HG03064 (cell line): ENCODE data around the gene CROCC.

Source experiments
- ATAC-seq: cut with Tn5 transposase; IDR thresholded peaks from one replicate; pipeline ENCODE4 v1.9.1; 2021; ENCODE audit warnings: low read depth; ENCODE audit not compliant: unreplicated experiment

The CROCC gene

DNA sequence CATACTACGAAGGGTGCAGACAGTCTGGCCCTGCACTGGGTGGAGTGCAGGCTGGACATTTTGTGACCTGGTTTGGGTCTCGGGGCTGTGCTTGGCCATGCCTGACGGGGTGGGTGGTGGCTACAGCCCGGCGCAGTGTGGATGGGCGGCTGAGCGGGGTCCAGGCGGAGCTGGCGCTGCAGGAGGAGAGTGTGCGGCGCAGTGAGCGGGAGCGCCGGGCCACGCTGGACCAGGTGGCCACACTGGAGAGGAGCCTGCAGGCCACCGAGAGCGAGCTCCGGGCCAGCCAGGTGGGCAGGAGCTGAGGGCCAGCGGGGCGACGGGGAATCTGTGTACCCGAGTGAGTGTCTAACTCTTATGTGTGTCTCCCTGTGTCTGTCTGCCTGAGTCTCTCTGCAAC is 44.6 kb downstream of the CROCC start:
- ATAC-seq: no peak

DNA sequence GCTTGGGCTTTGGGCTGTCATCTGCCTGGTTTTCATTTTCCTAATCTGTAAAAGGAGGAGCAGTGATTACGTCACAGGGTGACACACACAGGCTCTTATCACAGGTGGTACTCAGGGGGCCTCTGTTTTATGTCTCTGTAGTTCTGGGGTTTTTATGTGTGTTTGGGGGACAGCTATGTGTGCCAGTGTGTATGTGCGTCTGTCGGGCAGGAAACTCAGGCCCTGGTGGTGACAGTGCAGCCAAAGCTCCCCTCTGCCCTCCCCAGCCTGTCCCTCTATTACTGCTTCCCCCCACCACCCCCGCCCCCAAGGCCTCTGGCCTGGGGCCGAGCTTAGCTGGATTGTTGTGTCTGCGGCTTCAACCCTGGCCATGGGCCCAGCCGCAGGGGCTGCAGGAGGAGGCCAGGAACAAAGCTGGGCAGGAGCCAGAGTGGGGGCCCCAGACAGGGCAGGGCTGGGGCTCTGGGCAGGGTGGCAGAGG is 45.4 kb downstream of the CROCC start:
- ATAC-seq: no peak

DNA sequence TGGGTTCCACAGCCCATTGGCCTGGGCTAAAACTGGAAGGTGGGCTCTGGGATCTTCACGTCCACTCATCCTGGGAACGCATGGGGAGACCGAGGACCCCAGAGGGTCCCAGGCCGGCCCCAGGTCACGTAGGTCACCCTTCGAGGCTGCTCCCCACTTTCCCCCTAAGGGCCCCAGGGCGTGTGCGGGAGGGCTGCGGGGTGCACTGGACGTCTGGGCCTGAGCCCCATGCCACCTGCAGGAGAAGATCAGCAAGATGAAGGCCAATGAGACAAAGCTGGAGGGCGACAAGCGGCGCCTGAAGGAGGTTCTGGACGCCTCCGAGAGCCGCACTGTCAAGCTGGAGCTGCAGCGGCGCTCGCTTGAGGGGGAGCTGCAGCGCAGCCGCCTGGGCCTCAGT is 46.2 kb downstream of the CROCC start:
- no peak for ATAC-seq

DNA sequence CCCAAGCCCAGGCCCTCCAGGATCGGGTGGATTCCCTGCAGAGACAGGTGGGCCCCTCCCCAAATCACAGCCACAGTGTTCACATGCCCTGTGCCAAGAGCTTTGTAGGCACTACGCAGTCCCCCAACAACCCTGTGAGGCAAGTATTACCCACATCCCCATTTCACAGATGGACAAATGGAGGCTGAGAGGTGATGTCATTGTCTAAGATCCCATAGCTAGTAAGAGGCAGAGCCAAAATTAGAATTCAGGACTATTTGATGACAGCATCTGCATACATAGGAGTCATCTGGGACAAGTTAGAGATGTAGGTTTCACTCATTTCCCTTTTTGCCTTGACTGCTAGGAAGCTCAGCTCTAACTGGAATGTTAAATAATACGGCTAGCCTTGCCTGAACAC is 46.6 kb downstream of the CROCC start:
- ATAC-seq: no peak

DNA sequence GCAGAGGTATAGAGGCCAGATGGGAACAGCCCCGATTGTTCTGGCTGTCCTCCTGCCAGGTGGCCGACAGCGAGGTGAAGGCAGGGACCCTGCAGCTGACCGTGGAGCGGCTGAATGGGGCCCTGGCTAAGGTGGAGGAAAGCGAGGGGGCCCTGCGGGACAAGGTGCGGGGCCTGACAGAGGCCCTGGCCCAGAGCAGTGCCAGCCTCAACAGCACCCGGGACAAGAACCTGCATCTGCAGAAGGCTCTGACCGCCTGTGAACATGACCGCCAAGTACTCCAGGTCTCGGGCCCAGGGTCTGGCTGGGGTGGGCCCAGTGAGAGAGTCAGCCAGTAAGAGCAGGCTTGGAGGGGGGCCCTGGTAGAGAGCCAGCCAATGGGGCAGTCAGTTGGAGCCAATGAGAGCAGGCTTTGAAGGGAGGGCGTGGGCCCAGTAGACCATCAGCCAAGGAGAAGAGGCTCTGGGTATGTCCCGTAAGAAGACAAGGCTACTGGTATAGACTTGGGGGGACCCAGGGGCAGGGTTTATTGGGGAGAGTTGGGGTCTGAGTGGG is 47.4 kb downstream of the CROCC start:
- ATAC-seq: no peak

- ATAC-seq: no peak
Observed at GRCh38 chr1:16969651-16970050, 47.9 kb downstream of the CROCC start.

DNA sequence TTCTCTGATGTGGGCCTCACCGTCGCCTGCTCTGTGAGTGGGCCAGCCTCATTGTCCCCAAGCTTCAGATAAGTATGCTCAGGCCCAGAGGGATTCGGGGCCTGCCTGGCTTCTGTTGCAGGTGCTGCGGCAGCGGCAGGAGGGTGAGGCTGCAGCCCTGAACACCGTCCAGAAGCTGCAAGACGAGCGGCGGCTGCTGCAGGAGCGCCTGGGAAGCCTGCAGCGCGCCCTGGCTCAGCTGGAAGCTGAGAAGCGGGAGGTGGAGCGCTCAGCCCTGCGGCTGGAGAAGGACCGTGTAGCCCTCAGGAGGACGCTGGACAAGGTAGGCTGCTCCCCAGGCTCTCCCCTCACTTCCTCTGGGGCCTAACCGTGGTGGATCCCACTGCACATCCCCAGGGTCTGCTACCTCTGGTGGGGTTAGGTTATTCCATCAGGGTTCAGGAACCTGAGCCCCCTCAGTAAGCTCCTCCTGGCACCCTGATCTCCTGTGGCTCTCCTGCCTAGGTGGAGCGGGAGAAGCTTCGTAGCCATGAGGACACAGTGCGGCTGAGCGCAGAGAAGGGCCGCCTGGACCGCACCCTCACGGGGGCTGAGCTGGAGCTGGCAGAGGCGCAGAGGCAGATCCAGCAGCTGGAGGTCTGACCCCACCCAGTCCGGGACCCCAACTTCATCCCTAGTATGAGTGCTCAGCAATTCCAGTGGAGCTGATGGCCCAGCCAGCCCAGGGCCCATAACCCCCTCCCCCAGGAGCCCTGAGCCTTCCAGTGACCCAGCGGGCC is 48.6 kb downstream of the CROCC start:
- ATAC-seq: no peak

DNA sequence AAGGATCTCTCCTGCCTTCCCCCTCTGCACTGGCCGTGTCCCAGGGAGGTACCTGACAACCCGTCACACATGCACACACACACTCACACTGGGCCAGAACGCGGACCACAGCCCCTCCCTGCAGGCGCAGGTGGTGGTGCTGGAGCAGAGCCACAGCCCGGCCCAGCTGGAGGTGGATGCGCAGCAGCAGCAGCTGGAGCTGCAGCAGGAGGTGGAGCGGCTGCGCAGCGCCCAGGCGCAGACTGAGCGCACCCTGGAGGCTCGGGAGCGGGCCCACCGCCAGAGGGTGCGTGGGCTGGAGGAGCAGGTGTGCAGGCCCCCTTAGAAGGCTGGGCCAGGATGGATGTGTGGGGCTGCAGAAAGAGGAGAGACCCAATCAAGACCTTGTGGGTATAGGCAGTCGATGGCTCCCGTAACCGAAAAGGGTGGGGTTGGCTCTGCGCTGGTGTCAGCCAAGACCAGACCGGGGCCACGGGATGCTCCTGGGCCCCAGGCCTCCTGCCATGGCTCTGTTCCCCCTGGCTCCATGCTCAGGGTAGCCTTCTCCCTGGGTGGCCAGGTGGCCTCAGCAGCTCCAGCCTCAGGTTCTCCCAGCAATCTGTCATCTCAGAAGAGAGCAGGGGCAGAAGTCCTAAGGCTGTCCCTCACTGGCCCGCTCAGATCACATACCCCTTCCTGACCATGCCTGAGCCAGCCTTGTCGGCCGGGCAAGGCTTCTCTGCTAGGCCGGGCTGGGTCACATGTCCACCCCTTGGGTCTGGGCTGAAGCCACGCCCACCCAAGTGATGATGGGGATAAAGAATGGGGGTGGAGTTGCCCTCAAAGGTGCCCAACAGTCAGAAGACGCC is 49.8 kb downstream of the CROCC start:
- no peak for ATAC-seq

DNA sequence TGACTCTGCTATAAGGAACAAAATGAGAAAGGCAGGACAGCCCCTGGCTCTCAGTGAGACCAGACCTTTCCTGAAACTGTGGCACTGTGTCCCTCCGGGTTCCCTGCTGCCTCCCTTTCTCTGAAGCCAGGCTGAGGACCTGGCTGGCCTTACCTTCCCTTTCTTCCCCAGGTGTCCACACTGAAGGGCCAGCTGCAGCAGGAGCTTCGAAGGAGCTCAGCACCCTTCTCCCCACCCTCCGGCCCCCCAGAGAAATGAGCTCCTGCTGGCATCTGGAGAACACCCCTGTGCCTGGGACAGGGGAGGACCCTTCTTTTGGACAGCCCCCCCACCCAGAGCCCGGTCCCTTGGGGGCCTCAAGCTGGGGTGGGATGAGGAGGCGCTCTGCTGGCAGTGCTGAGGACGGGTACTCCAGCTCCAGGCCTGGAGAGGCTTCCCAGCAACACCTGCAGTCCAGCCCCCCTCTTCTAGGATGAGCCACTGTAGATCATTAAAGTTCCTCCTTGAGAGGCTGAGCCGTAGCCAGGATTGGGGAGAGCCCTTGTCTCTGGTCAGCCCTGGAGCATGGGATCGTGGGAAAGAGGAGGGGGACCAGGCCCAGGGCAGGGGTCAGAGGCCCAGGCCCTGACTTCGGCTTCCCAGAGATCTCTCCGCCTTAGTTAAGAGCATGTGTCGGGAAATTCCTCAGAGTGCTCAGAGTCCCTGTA is 50.6 kb downstream of the CROCC start:
- ATAC-seq: no peak

GRCh38 chr1:16973215-16973614 is 51.5 kb downstream of the CROCC start:
- ATAC-seq: no peak

- ATAC-seq: no peak
Observed at GRCh38 chr1:16975211-16975610, 53.5 kb downstream of the CROCC start.

DNA sequence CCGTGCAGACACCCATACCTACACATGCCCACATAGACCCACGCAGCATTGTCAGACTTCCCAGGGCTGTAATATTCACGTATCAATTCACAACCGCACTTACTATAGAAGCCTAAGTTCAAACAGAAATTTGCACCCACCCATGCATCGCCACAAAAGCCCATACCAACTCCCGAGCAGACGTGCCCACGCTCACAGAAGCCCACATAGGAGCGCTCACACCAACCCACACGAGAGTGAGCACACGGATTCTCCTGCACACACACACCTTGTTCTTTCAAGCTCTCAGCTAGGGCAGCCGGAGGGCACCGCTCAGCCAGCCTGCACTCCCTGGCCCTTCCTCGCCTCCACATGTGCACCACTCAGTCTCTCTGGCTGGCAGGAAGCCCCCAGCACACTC is 54.1 kb downstream of the CROCC start:
- ATAC-seq: no peak

DNA sequence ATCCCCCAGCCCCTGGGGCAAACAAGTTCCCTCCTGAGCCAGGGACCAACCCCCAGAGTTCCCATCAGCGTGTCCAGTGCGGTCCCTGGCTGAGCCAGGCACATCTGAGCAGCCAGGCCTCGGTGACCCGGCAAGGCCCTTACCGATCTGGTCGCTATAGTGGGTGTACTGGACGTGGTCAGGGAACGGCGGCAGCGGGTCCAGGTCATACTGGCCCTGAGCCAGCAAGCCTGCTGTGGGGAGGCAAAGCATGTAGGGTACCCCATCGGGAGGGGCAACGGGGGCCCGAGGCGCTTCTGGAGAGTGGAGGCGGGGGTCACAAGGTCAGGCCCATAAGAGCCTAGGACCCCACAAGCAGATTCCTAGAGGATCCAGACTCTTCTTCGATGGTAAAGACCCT is 55.2 kb downstream of the CROCC start:
- ATAC-seq: no peak

DNA sequence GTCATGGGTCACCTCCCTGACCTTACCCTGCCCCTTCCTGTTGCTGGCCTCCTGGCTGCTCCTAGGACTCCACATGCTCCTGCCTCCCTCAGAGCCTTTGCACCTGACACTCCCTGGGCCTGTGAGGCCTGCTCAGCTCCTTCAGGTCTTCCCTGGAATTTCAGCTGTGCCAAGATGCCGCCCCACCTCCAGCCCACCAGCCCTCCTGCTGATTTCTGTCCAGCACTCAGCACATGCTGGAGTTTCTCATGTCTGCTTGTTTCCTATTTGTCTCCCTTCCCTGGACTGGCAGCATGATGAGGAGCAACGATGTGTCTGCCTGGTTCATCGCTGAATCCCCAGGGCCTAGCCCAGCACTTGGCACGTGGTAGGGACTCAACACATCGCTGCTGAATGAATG is 55.6 kb downstream of the CROCC start:
- ATAC-seq: no peak

DNA sequence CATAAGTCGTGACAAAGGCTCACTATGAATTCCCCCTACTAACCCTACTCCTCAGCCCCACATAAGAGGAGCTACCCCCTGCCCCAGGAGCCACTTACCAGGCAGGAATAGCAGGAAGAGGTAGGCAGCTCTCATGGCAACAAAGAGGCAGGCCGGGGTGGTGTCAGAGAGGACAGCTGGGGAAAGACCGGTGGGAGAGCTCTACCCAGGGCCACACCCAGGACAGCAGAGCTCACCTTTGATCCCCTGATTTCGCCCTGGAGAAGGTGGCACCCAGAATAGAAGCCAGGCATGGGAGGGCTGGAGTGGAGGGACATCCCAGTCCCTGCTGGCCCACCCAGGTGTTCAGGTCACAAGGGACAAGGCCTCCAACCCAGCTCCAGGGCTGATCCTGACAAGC is 56.4 kb downstream of the CROCC start:
- ATAC-seq: no peak

DNA sequence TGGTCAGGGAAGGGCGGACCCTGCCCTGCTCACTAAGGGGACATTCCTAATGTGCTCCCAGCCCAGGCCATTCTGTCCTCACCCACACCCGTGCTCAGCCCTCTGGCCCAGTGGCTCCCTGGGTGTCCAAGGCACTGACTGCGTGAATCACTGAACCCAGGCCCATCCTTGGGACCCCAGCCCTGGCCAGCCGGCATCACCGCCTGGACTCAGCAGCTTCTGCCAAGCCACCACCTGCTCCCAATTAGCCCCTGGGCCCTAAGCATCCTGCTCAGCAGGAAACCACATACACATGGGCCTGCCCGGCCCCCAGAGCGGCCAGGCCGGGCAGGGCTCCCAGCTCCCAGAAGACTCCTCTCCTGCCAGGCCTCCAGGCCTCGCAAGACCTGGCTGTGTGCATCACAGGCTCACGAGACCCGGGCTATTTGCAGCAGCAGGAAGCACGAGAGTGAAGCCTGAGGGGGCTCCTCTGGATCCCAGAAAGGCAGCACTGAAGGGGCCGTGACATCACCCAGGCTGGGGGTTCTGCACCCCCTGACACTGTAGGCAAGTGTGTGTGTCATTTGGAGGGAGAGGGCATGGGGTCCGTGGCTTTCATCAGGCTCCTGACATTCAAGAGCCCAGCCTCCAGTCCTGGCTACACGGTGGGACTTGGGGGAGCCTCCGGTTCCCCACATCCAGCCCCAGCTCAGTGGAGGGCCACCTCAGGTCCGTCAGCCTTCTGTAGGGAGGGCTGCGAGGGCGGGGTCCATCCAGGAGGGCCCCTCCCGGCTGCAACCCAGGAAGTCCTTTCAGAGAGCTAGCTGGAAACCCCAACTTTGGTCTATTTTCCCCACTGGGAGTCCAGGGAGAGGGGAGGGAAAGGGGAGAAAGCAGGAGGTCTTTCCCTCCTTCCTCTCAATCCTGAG is 57.1 kb downstream of the CROCC start:
- no peak for ATAC-seq

GRCh38 chr1:16979475-16980327 is 58.0 kb downstream of the CROCC start:
- no peak for ATAC-seq

DNA sequence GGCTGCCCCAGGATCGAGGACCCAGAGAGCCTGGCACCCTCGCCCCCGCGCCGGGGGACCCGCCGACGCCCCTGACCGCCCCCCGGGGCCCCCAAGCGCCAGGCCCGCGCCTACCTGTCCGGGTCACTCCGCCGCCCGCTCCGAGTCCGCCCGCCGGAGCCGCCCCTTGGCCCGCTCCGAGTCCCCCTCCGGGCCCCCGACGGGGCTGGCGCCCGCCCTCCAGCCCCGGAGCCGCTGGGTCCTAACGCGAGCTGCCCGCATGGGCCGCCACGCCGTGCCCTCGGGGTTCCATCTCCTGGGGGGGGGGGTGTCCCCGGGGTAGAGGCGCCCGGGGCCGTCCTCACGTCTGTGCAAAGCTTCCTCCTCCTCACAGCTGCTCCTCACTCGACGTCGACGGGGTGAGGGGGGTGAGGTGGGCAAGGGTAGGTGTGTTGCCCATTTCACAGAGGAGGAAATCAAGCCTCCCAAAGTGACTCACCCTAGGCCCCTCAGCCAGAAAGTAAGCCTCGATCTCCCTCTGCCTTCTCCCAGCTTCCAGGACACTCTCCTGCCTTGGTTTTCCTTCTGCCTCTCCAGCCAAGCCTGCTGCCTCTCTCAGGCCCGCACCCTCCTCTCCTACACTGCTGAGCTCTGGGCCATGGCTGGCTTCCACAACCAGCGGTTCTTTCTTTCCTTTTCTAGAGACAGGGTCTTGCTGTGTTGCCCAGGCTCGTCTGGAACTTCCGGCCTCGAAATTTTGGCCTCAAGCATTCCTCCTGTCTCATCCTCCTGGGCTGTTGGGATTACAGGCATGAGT is 58.9 kb downstream of the CROCC start, which contains the start of gene MFAP2:
Gene MFAP2, minus strand, starts transcription at position 148 of the 796 bp plus-strand sequence. CDS start 2,347 bp downstream, outside the sequence.
- no peak for ATAC-seq
